IMR-90 (cell line): ENCODE data around the gene APOC1. TPM values are rescaled to one million over a fixed set of nuclear protein-coding genes. Genes with fewer than 3 reads are reported as not detected.

Experiments
- ATAC-seq: fragments of 200-7000 bp; cut with Tn5 transposase; 2 replicates; pipeline ENCODE4 v1.9.1; 2020; ENCODE audit warnings: low read depth, mild to moderate bottlenecking, moderate library complexity
- BruUV-seq: library from RNA; stranded (reverse); fragments of 400-500 nt; replicated peaks from 2 replicates; lab custom pipeline; 2021; lab: Mats Ljungman, UMichigan
- CTCF ChIA-PET: fragments of 300-600 bp; formaldehyde crosslinking; extraction: SDS; loops from one replicate; lab custom pipeline; 2021; ENCODE audit warnings: antibody characterized with exemption; lab: Yijun Ruan, JAX
- POLR2A ChIA-PET: fragments of 300-600 bp; sonication (Branson Sonifier 250); formaldehyde crosslinking; loops from one replicate; lab custom pipeline; 2022; ENCODE audit warnings: antibody characterized with exemption; ENCODE audit not compliant: unreplicated experiment; lab: Charles Lee
- DNase-seq: peaks from one replicate; pipeline ENCODE4 v3.0.0; 2013
- H2AFZ ChIP-seq: replicated peaks from 2 replicates; pipeline ENCODE3; 2013; ENCODE audit warnings: low read length, mild to moderate bottlenecking; ENCODE audit not compliant: poor library complexity
- H2AK5ac ChIP-seq: 2 replicates; pipeline ENCODE4 v1.6.1; 2013; ENCODE audit warnings: low read depth, low read length, inconsistent platforms
- H2AK9ac ChIP-seq: replicated peaks from 2 replicates; pipeline ENCODE3; 2013; ENCODE audit warnings: mild to moderate bottlenecking, low read depth, low read length, moderate library complexity; ENCODE audit not compliant: poor library complexity
- H2BK120ac ChIP-seq: 2 replicates; pipeline ENCODE4 v1.6.1; 2013; ENCODE audit warnings: low read depth, low read length, inconsistent platforms
- H2BK15ac ChIP-seq: 3 replicates; pipeline ENCODE4 v1.6.1; 2013; ENCODE audit warnings: low read depth, low read length, inconsistent platforms
- H2BK20ac ChIP-seq: 2 replicates; pipeline ENCODE4 v1.6.1; 2013; ENCODE audit warnings: low read depth, mild to moderate bottlenecking, inconsistent platforms, low read length, moderate library complexity
- H2BK5ac ChIP-seq: 2 replicates; pipeline ENCODE4 v1.6.1; 2013; ENCODE audit warnings: mild to moderate bottlenecking, low read depth, low read length, inconsistent platforms; ENCODE audit not compliant: poor library complexity, severe bottlenecking
- H3K14ac ChIP-seq: replicated peaks from 2 replicates; pipeline ENCODE4 v1.6.1; 2013; ENCODE audit warnings: low read depth, low read length, inconsistent platforms
- H3K18ac ChIP-seq: 2 replicates; pipeline ENCODE4 v1.6.1; 2013; ENCODE audit warnings: low read depth, low read length, control low read depth
- H3K23ac ChIP-seq: 2 replicates; pipeline ENCODE4 v1.6.1; 2013; ENCODE audit warnings: low read depth, low read length, inconsistent platforms
- H3K27ac ChIP-seq: 2 replicates; pipeline ENCODE4 v1.5.1; 2013; ENCODE audit warnings: mild to moderate bottlenecking, control low read depth, low read length; ENCODE audit not compliant: insufficient read depth
- H3K27me3 ChIP-seq: 2 replicates; pipeline ENCODE4 v1.6.1; 2013; ENCODE audit warnings: low read length; ENCODE audit not compliant: control insufficient read depth, insufficient read depth
- H3K36me3 ChIP-seq: 2 replicates; pipeline ENCODE4 v1.6.1; 2013; ENCODE audit warnings: low read length, mixed read lengths; ENCODE audit not compliant: control insufficient read depth, insufficient read depth
- H3K4ac ChIP-seq: 2 replicates; pipeline ENCODE4 v1.6.1; 2013; ENCODE audit warnings: low read depth, low read length, inconsistent platforms
- H3K4me1 ChIP-seq: 2 replicates; pipeline ENCODE4 v1.6.1; 2013; ENCODE audit warnings: low read length, mixed read lengths; ENCODE audit not compliant: control insufficient read depth, insufficient read depth
- H3K4me2 ChIP-seq: 2 replicates; pipeline ENCODE4 v1.6.1; 2013; ENCODE audit warnings: low read depth, mild to moderate bottlenecking, control low read depth, low read length, moderate library complexity
- H3K4me3 ChIP-seq: 2 replicates; pipeline ENCODE4 v1.5.1; 2013; ENCODE audit warnings: low read depth, mild to moderate bottlenecking, control low read depth, low read length, moderate library complexity; ENCODE audit not compliant: insufficient read depth
- H3K56ac ChIP-seq: 2 replicates; pipeline ENCODE4 v1.6.1; 2013; ENCODE audit warnings: low read length, inconsistent platforms; ENCODE audit not compliant: insufficient read depth; ENCODE audit errors: extremely low read depth
- H3K79me1 ChIP-seq, 2 experiments: 2 replicates each; pipeline ENCODE4 v1.6.1; 2013; ENCODE audit warnings: low read length in 2 of 2, inconsistent platforms in 1 of 2, low read depth in 1 of 2
- H3K9ac ChIP-seq: 2 replicates; pipeline ENCODE4 v1.6.1; 2013; ENCODE audit warnings: low read depth, low read length, control low read depth
- H3K9me1 ChIP-seq: 2 replicates; pipeline ENCODE4 v1.6.1; 2013; ENCODE audit warnings: low read length, inconsistent platforms; ENCODE audit not compliant: insufficient read depth
- H3K9me3 ChIP-seq: 2 replicates; pipeline ENCODE4 v1.6.1; 2013; ENCODE audit warnings: low read length; ENCODE audit not compliant: control insufficient read depth, insufficient read depth
- H4K20me1 ChIP-seq: 2 replicates; pipeline ENCODE4 v1.6.1; 2013; ENCODE audit warnings: low read length, inconsistent platforms; ENCODE audit not compliant: insufficient read depth
- H4K5ac ChIP-seq: 2 replicates; pipeline ENCODE4 v1.6.1; 2013; ENCODE audit warnings: mild to moderate bottlenecking, low read depth, low read length, control low read depth
- H4K8ac ChIP-seq, 2 experiments: 2 replicates each; pipeline ENCODE4 v1.6.1; 2013; ENCODE audit warnings: low read depth in 2 of 2, low read length in 2 of 2, control low read depth in 1 of 2, inconsistent platforms in 1 of 2
- H4K91ac ChIP-seq: 2 replicates; pipeline ENCODE4 v1.6.1; 2013; ENCODE audit warnings: low read depth, low read length, inconsistent platforms; ENCODE audit not compliant: insufficient read depth
- BHLHE40 ChIP-seq: fragments of 150-350 bp; IDR thresholded peaks from 2 replicates; pipeline ENCODE4 v1.6.1; 2016; ENCODE audit warnings: mild to moderate bottlenecking, low read depth, low read length
- CEBPB ChIP-seq: IDR thresholded peaks from 2 replicates; pipeline ENCODE4 v1.6.1; 2012; ENCODE audit warnings: low read depth, low read length, improper control_type of control experiment
- CHD1 ChIP-seq: IDR thresholded peaks from 2 replicates; pipeline ENCODE4 v1.6.1; 2012; ENCODE audit warnings: low read depth, low read length, improper control_type of control experiment
- FOS ChIP-seq: fragments of 150-350 bp; IDR thresholded peaks from 2 replicates; pipeline ENCODE4 v1.6.1; 2016; ENCODE audit warnings: low read depth, low read length
- MAFK ChIP-seq: IDR thresholded peaks from 2 replicates; pipeline ENCODE4 v1.6.1; 2012; ENCODE audit warnings: low read depth, low read length, improper control_type of control experiment
- MAZ ChIP-seq: IDR thresholded peaks from 2 replicates; pipeline ENCODE4 v1.6.1; 2012; ENCODE audit warnings: low read depth, mild to moderate bottlenecking, low read length, improper control_type of control experiment, moderate library complexity, borderline replicate concordance
- NFE2L2 ChIP-seq: fragments of 150-350 bp; IDR thresholded peaks from 2 replicates; pipeline ENCODE4 v1.6.1; 2016; ENCODE audit warnings: low read depth, mild to moderate bottlenecking, low read length
- POLR2A ChIP-seq: IDR thresholded peaks from 2 replicates; pipeline ENCODE4 v1.6.1; 2012; ENCODE audit warnings: mild to moderate bottlenecking, low read depth, low read length
- RAD21 ChIP-seq: IDR thresholded peaks from 2 replicates; pipeline ENCODE4 v1.6.1; 2012; ENCODE audit warnings: low read length, improper control_type of control experiment
- RCOR1 ChIP-seq: IDR thresholded peaks from 2 replicates; pipeline ENCODE4 v1.6.1; 2012; ENCODE audit warnings: mild to moderate bottlenecking, low read length, improper control_type of control experiment; ENCODE audit not compliant: insufficient replicate concordance
- RFX5 ChIP-seq: IDR thresholded peaks from 2 replicates; pipeline ENCODE4 v1.8.0; 2012; ENCODE audit warnings: low read depth, mild to moderate bottlenecking, low read length, moderate library complexity
- SMC3 ChIP-seq: fragments of 150-350 bp; IDR thresholded peaks from 2 replicates; pipeline ENCODE4 v1.6.1; 2016; ENCODE audit warnings: low read depth, mild to moderate bottlenecking, antibody characterized with exemption, low read length, moderate library complexity
- WGBS, 2 experiments: methylation state at CpG; one replicate each; pipeline versions ENCODE4 v1.1.5 to v1.1.7; 2013; ENCODE audit warnings: missing lambda C conversion rate in 2 of 2; ENCODE audit not compliant: insufficient read length in 1 of 2; ENCODE audit errors: extremely low coverage in 2 of 2; 5-methylcytosine and 5-hydroxymethylcytosine counted together
- dilution Hi-C: fragments of 300-500 bp; cut with HindIII; formaldehyde crosslinking; loops from one replicate; pipeline ENCODE4 v1.14.3; 2018; ENCODE audit warnings: low sequenced_read_pairs; ENCODE audit not compliant: unreplicated experiment
- in situ Hi-C: fragments of 300-500 bp; cut with MboI; formaldehyde crosslinking; loops from 3 replicates; pipeline ENCODE4 v1.14.3; 2019; ENCODE audit warnings: low sequenced_read_pairs, inconsistent platforms, mixed read lengths
- intact Hi-C: fragments of 100-400 bp; cut with micrococcal nuclease; formaldehyde crosslinking; loops from 2 replicates; pipeline ENCODE4 v1.10.0; 2022
- polyA plus RNA-seq, 3 experiments: library from polyadenylated mRNA; depleted of rRNA; stranded (reverse); fragments of >200 nt; gene quantifications; 2 replicates each; pipeline ENCODE4 v1.2.3, GENCODE V29; 2012; ENCODE audit warnings: low replicate concordance in 1 of 3
- total RNA-seq: library from RNA; depleted of rRNA; stranded (reverse); fragments of >200 nt; gene quantifications from 2 replicates; pipeline ENCODE4 v1.2.3, GENCODE V29; 2012
- TF ChIP-seq, protein P1 (sequence below): conservative IDR thresholded peaks from 2 replicates; pipeline ENCODE4 v1.5.1; 2012; ENCODE audit warnings: mild to moderate bottlenecking, low read depth, low read length, improper control_type of control experiment
- TF ChIP-seq, protein P2 (sequence below): fragments of 150-350 bp; IDR thresholded peaks from 2 replicates; pipeline ENCODE4 v1.6.1; 2016; ENCODE audit warnings: low read depth, mild to moderate bottlenecking, low read length, moderate library complexity, borderline replicate concordance
- TF ChIP-seq, protein P3 (sequence below): fragments of 150-350 bp; IDR thresholded peaks from 2 replicates; pipeline ENCODE4 v1.6.1; 2017; ENCODE audit warnings: mild to moderate bottlenecking, antibody characterized with exemption, low read length, low read depth

APOC1 gene
- total and polyA plus RNA-seq, 2 of the 4 experiments (the other 2 are of a cell fraction): 1.1 TPM; not detected in 1

DNA sequence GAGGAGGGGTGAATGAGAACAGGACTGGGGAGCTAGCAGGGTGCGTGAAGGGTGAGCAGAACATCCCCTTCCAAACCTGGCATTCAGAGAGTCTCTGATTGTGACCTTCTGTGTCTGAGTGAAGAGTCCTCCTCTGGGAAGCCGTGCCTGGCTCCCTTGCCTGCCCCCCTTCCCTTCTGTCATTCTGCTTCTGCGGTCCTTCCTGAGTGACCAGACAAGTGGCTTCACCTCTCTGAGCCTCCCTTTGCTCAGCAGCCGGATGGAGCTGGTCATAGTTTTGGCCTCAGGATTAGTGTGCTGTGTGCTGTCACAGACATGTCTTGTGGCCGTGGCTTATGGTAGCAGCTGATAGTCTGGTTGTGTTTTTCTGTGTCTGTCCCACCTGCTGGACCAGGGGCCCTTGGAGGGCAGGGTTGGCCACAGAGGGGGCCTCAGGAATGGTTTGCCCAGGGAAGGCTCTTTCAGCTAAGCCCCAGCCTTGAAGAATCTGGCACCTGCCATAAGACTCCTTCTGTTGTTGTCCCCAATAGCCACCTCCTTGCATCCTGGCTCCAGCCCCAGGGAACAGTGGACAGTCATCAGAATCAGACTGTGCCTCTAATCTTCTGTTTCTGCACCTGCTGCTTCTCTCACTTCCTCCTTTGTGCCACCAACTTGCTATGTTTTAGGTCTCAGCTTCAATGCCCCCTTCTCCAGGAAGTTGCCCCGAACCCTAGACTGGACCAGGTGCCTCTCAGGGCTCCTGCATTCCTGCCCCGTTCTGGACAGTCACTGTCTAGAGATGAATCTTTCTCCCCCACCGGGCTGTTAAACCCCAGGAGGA lies 46.7 kb downstream of the APOC1 start:
- no peak overlapping the region for H4K91ac ChIP-seq
- no peak overlapping the region for H2BK15ac ChIP-seq
- no peak overlapping the region for H3K18ac ChIP-seq
- H3K9me1 ChIP-seq: peaks cover 7% of the 10 kb centered on the region; the same call in 1 of the 2 replicates
- H3K27me3 ChIP-seq: no peaks in the 10 kb centered on the region
- no peak overlapping the region for H3K4ac ChIP-seq
- no peak overlapping the region for H3K23ac ChIP-seq
- DNase-seq (no peak), ATAC-seq (no peak)
- H3K4me1 ChIP-seq: peaks cover 5% of the 10 kb centered on the region
- H2AFZ ChIP-seq: no peak overlapping the region
- H3K9me3 ChIP-seq: no peaks in the 10 kb centered on the region
- dilution Hi-C loops: no loop called here
- no peak overlapping the region for H2AK5ac ChIP-seq
- ChIA-PET CTCF (no interaction called here), POLR2A (interaction anchor here (0.6 kb wide), 1 partner anchor 13 kb away, joined by 3 read pairs; no protein-coding TSS in a partner anchor)
- H3K9ac ChIP-seq: no peak overlapping the region
- H3K27ac ChIP-seq: no peak overlapping the region
- no peak overlapping the region for H2BK20ac ChIP-seq
- no peak overlapping the region for H2BK5ac ChIP-seq
- 100% methylated on average over 2 of the region's 8 CpGs; no CpG with 5 or more reads in 1 of the 2 experiments for WGBS, 2 experiments
- no peak overlapping the region for H3K4me3 ChIP-seq
- intact Hi-C loops: no loop called here
- in situ Hi-C loops: no loop called here
- H4K8ac ChIP-seq: no peak overlapping the region
- H2BK120ac ChIP-seq: no peak overlapping the region
- BruUV-seq: no TSS peak
- no peak overlapping the region for H3K14ac ChIP-seq
- peaks cover 23% of the 10 kb centered on the region for H3K36me3 ChIP-seq
- H3K4me2 ChIP-seq: no peak overlapping the region
- peaks cover 57% of the 10 kb centered on the region for H4K20me1 ChIP-seq
- H3K56ac ChIP-seq: no peak overlapping the region
- H2AK9ac ChIP-seq: no peak overlapping the region
- peaks cover 15 to 68% of the 10 kb centered on the region in 2 experiments for H3K79me1 ChIP-seq
- no peak overlapping the region for H4K5ac ChIP-seq
- TF ChIP-seq POLR2A (no peak), FOS (no peak), CEBPB (no peak), RAD21 (no peak), RFX5 (no peak), CHD1 (no peak), MAZ (no peak), RCOR1 (no peak), NFE2L2 (no peak), MAFK (no peak), SMC3 (no peak), BHLHE40 (no peak)
- TF ChIP-seq, protein P1, sequence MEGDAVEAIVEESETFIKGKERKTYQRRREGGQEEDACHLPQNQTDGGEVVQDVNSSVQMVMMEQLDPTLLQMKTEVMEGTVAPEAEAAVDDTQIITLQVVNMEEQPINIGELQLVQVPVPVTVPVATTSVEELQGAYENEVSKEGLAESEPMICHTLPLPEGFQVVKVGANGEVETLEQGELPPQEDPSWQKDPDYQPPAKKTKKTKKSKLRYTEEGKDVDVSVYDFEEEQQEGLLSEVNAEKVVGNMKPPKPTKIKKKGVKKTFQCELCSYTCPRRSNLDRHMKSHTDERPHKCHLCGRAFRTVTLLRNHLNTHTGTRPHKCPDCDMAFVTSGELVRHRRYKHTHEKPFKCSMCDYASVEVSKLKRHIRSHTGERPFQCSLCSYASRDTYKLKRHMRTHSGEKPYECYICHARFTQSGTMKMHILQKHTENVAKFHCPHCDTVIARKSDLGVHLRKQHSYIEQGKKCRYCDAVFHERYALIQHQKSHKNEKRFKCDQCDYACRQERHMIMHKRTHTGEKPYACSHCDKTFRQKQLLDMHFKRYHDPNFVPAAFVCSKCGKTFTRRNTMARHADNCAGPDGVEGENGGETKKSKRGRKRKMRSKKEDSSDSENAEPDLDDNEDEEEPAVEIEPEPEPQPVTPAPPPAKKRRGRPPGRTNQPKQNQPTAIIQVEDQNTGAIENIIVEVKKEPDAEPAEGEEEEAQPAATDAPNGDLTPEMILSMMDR: no peak
- TF ChIP-seq, protein P2, sequence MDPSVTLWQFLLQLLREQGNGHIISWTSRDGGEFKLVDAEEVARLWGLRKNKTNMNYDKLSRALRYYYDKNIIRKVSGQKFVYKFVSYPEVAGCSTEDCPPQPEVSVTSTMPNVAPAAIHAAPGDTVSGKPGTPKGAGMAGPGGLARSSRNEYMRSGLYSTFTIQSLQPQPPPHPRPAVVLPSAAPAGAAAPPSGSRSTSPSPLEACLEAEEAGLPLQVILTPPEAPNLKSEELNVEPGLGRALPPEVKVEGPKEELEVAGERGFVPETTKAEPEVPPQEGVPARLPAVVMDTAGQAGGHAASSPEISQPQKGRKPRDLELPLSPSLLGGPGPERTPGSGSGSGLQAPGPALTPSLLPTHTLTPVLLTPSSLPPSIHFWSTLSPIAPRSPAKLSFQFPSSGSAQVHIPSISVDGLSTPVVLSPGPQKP: no peak
- TF ChIP-seq, protein P3, sequence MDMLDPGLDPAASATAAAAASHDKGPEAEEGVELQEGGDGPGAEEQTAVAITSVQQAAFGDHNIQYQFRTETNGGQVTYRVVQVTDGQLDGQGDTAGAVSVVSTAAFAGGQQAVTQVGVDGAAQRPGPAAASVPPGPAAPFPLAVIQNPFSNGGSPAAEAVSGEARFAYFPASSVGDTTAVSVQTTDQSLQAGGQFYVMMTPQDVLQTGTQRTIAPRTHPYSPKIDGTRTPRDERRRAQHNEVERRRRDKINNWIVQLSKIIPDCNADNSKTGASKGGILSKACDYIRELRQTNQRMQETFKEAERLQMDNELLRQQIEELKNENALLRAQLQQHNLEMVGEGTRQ: no peak
